NCI-H446 treated with DMSO at 0.1 percent for 48 hours (cell line): ENCODE data around the gene CDH4.

Experiments
- DNase-seq: peaks from one replicate; lab custom pipeline; 2025; lab: John Stamatoyannopoulos, UW

The CDH4 gene

GRCh38 chr20:61608275-61609085 lies 356.4 kb downstream of the CDH4 start:
- DNase-seq: no peak

GRCh38 chr20:61609461-61609860 lies 357.4 kb downstream of the CDH4 start:
- no peak for DNase-seq

- DNase-seq: no peak
Measured at GRCh38 chr20:61611401-61612180, 359.5 kb downstream of the CDH4 start.

- DNase-seq: no peak
Measured at GRCh38 chr20:61613917-61614705, 362.1 kb downstream of the CDH4 start.

GRCh38 chr20:61614706-61615100 lies 362.6 kb downstream of the CDH4 start:
- no peak for DNase-seq

- no peak for DNase-seq
Measured at GRCh38 chr20:61615806-61616205, 363.7 kb downstream of the CDH4 start.

GRCh38 chr20:61619751-61620150 lies 367.7 kb downstream of the CDH4 start:
- no peak for DNase-seq

- no peak for DNase-seq
Measured at GRCh38 chr20:61620174-61620573, 368.1 kb downstream of the CDH4 start.

GRCh38 chr20:61621035-61621730 lies 369.1 kb downstream of the CDH4 start:
- no peak for DNase-seq

- no peak for DNase-seq
Measured at GRCh38 chr20:61621852-61622251, 369.8 kb downstream of the CDH4 start.

- DNase-seq: no peak
Measured at GRCh38 chr20:61623451-61623850, 371.4 kb downstream of the CDH4 start.

- no peak for DNase-seq
Measured at GRCh38 chr20:61625246-61625645, 373.2 kb downstream of the CDH4 start.

GRCh38 chr20:61626412-61626811 lies 374.4 kb downstream of the CDH4 start:
- no peak for DNase-seq

GRCh38 chr20:61627791-61628415 lies 375.8 kb downstream of the CDH4 start:
- no peak for DNase-seq

GRCh38 chr20:61628480-61628879 lies 376.4 kb downstream of the CDH4 start:
- DNase-seq: no peak

GRCh38 chr20:61628901-61629601 lies 377.0 kb downstream of the CDH4 start:
- no peak for DNase-seq

- DNase-seq: no peak
Measured at GRCh38 chr20:61629602-61630390, 377.7 kb downstream of the CDH4 start.

- DNase-seq: no peak
Measured at GRCh38 chr20:61630391-61630650, 378.3 kb downstream of the CDH4 start.

- no peak for DNase-seq
Measured at GRCh38 chr20:61630816-61631215, 378.8 kb downstream of the CDH4 start.

- DNase-seq: no peak
Measured at GRCh38 chr20:61631751-61632150, 379.7 kb downstream of the CDH4 start.
